ENCODE data around the gene AVPR1A.
"Not testable (repeated sequence)": the region's sequence is repeated elsewhere in the genome, so short reads cannot be mapped to it uniquely, and the experiment has no call there.

Gene AVPR1A

DNA sequence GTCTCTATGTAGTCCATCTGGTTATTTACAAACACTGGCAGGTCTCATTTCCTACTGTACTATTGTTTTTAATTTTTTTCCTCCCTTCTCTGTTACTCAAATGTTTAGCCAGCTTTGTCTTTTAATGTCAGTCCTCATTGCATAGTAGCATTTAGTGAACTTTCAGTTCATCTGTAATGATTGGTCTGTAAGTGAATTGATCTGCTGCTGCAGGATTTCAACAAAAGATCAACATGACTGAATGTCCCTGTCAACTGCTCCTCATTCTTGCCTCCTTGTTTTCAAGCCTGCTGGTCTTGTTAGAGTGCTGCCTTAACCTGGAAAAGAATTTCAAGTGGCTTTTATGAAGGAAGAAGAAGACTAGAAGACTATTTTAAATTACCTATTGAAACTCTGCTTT lies 19.3 kb upstream of the AVPR1A start:
- Histone ChIP-seq H3K27me3 (ENCODE audit: control insufficient read depth, low read length) (no peaks in the 10 kb centered on the region), H3K4me1 (ENCODE audit: control insufficient read depth, low read length) (no peaks in the 10 kb centered on the region), H3K4me2 (ENCODE audit: low read length) (no peak overlapping the region), H4K20me1 (ENCODE audit: control insufficient read depth, insufficient read depth, low read depth, low read length) (no peaks in the 10 kb centered on the region), H3F3A (ENCODE audit: control insufficient read depth, insufficient read depth) (no peaks in the 10 kb centered on the region), H3K4me3 (ENCODE audit: low read length) (no peak overlapping the region), H3K79me2 (ENCODE audit: control insufficient read depth, low read length) (no peaks in the 10 kb centered on the region), H3K36me3 (ENCODE audit: control insufficient read depth, low read length) (no peaks in the 10 kb centered on the region), H3K9me3 (ENCODE audit: control insufficient read depth, insufficient read depth, low read length) (no peaks in the 10 kb centered on the region), H3K27ac (ENCODE audit: low read depth, low read length) (no peak overlapping the region), H3K9me2 (replicated peaks; ENCODE audit: control insufficient read depth, low read length) (no peaks in the 10 kb centered on the region)
- no peak for TF ChIP-seq EZH2phosphoT487 (IDR thresholded peaks at IDR 0.05; ENCODE audit: borderline replicate concordance, low read length)
- TF ChIP-seq, protein P1, sequence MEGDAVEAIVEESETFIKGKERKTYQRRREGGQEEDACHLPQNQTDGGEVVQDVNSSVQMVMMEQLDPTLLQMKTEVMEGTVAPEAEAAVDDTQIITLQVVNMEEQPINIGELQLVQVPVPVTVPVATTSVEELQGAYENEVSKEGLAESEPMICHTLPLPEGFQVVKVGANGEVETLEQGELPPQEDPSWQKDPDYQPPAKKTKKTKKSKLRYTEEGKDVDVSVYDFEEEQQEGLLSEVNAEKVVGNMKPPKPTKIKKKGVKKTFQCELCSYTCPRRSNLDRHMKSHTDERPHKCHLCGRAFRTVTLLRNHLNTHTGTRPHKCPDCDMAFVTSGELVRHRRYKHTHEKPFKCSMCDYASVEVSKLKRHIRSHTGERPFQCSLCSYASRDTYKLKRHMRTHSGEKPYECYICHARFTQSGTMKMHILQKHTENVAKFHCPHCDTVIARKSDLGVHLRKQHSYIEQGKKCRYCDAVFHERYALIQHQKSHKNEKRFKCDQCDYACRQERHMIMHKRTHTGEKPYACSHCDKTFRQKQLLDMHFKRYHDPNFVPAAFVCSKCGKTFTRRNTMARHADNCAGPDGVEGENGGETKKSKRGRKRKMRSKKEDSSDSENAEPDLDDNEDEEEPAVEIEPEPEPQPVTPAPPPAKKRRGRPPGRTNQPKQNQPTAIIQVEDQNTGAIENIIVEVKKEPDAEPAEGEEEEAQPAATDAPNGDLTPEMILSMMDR (IDR thresholded peaks at IDR 0.05; ENCODE audit: low read depth, low read length, poor library complexity, severe bottlenecking) = no peak

- not testable (repeated sequence) for H3K79me2 ChIP-seq (ENCODE audit: control insufficient read depth, low read length); H3F3A ChIP-seq (ENCODE audit: control insufficient read depth, insufficient read depth); H3K4me2 ChIP-seq (ENCODE audit: low read length); H3K27me3 ChIP-seq (ENCODE audit: control insufficient read depth, low read length); H3K9me3 ChIP-seq (ENCODE audit: control insufficient read depth, insufficient read depth, low read length); H3K36me3 ChIP-seq (ENCODE audit: control insufficient read depth, low read length); H4K20me1 ChIP-seq (ENCODE audit: control insufficient read depth, insufficient read depth, low read depth, low read length); H3K27ac ChIP-seq (ENCODE audit: low read depth, low read length); H3K9me2 ChIP-seq (replicated peaks; ENCODE audit: control insufficient read depth, low read length); H3K4me1 ChIP-seq (ENCODE audit: control insufficient read depth, low read length); H3K4me3 ChIP-seq (ENCODE audit: low read length)
Observed at GRCh38 chr12:63167741-63168140, 16.7 kb upstream of the AVPR1A start.

GRCh38 chr12:63164911-63165310 lies 13.9 kb upstream of the AVPR1A start:
- Histone ChIP-seq H3K36me3 (ENCODE audit: control insufficient read depth, low read length) (no peaks in the 10 kb centered on the region), H3F3A (ENCODE audit: control insufficient read depth, insufficient read depth) (no peaks in the 10 kb centered on the region), H3K4me2 (ENCODE audit: low read length) (no peak overlapping the region)

GRCh38 chr12:63163541-63163940 lies 12.5 kb upstream of the AVPR1A start:
- Histone ChIP-seq H3K9me3 (ENCODE audit: control insufficient read depth, insufficient read depth, low read length) (no peaks in the 10 kb centered on the region), H3F3A (ENCODE audit: control insufficient read depth, insufficient read depth) (no peaks in the 10 kb centered on the region), H3K36me3 (ENCODE audit: control insufficient read depth, low read length) (no peaks in the 10 kb centered on the region), H3K4me3 (ENCODE audit: low read length) (no peak overlapping the region), H3K79me2 (ENCODE audit: control insufficient read depth, low read length) (no peaks in the 10 kb centered on the region), H3K9me2 (replicated peaks; ENCODE audit: control insufficient read depth, low read length) (no peaks in the 10 kb centered on the region), H3K4me2 (ENCODE audit: low read length) (no peak overlapping the region), H3K4me1 (ENCODE audit: control insufficient read depth, low read length) (no peaks in the 10 kb centered on the region), H3K27ac (ENCODE audit: low read depth, low read length) (no peak overlapping the region), H4K20me1 (ENCODE audit: control insufficient read depth, insufficient read depth, low read depth, low read length) (no peaks in the 10 kb centered on the region), H3K27me3 (ENCODE audit: control insufficient read depth, low read length) (no peaks in the 10 kb centered on the region)
- no peak for TF ChIP-seq EZH2phosphoT487 (IDR thresholded peaks at IDR 0.05; ENCODE audit: borderline replicate concordance, low read length)
- TF ChIP-seq, protein P1 (IDR thresholded peaks at IDR 0.05; ENCODE audit: low read depth, low read length, poor library complexity, severe bottlenecking) = no peak

More at GRCh38 chr12:63164911-63165310, 13.9 kb upstream of the AVPR1A start:
- H4K20me1 ChIP-seq (ENCODE audit: control insufficient read depth, insufficient read depth, low read depth, low read length) = no peaks in the 10 kb centered on the region
- H3K79me2 ChIP-seq (ENCODE audit: control insufficient read depth, low read length) = no peaks in the 10 kb centered on the region
- TF ChIP-seq, protein P1 (IDR thresholded peaks at IDR 0.05; ENCODE audit: low read depth, low read length, poor library complexity, severe bottlenecking) = no peak
- no peak for TF ChIP-seq EZH2phosphoT487 (IDR thresholded peaks at IDR 0.05; ENCODE audit: borderline replicate concordance, low read length)
- no peaks in the 10 kb centered on the region for H3K9me3 ChIP-seq (ENCODE audit: control insufficient read depth, insufficient read depth, low read length)
- no peak overlapping the region for H3K27ac ChIP-seq (ENCODE audit: low read depth, low read length)
- no peak overlapping the region for H3K4me3 ChIP-seq (ENCODE audit: low read length)
- H3K4me1 ChIP-seq (ENCODE audit: control insufficient read depth, low read length) = no peaks in the 10 kb centered on the region
- H3K9me2 ChIP-seq (replicated peaks; ENCODE audit: control insufficient read depth, low read length) = no peaks in the 10 kb centered on the region
- no peaks in the 10 kb centered on the region for H3K27me3 ChIP-seq (ENCODE audit: control insufficient read depth, low read length)

Data from DOHH2 (cell line).